Stimulated activated naive CD4-positive, alpha-beta T cell (primary cell): Measurements from ENCODE around the gene PDCD1.
A peak's percentile ranks its signal among the peaks of the same experiment; 100 is the strongest.

ENCODE experiments used
- DNase-seq, 6 experiments: peaks; one replicate each; lab custom pipeline; 2025; lab: John Stamatoyannopoulos, UW

PDCD1 gene

DNA sequence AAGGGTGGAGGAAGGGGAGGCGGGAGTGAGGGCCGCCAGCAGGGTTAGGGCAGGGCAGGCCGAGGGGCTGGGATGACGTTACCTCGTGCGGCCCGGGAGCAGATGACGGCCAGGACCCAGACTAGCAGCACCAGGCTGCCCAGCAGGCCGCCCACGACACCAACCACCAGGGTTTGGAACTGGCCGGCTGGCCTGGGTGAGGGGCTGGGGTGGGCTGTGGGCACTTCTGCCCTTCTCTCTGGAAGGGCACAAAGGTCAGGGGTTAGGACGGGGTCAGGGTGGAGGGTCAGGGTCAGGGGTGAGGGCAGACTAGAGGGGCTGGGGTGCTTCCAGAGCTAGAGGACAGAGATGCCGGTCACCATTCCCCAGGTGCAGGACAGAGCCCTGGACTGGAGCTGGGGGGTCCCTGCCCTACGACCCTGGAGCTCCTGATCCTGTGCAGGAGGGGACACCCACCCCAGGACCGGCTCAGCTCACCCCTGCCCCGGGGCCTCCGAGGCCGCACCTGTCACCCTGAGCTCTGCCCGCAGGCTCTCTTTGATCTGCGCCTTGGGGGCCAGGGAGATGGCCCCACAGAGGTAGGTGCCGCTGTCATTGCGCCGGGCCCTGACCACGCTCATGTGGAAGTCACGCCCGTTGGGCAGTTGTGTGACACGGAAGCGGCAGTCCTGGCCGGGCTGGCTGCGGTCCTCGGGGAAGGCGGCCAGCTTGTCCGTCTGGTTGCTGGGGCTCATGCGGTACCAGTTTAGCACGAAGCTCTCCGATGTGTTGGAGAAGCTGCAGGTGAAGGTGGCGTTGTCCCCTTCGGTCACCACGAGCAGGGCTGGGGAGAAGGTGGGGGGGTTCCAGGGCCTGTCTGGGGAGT, 6.3 kb downstream of the PDCD1 start:
- DNase-seq, result no peak

DNA sequence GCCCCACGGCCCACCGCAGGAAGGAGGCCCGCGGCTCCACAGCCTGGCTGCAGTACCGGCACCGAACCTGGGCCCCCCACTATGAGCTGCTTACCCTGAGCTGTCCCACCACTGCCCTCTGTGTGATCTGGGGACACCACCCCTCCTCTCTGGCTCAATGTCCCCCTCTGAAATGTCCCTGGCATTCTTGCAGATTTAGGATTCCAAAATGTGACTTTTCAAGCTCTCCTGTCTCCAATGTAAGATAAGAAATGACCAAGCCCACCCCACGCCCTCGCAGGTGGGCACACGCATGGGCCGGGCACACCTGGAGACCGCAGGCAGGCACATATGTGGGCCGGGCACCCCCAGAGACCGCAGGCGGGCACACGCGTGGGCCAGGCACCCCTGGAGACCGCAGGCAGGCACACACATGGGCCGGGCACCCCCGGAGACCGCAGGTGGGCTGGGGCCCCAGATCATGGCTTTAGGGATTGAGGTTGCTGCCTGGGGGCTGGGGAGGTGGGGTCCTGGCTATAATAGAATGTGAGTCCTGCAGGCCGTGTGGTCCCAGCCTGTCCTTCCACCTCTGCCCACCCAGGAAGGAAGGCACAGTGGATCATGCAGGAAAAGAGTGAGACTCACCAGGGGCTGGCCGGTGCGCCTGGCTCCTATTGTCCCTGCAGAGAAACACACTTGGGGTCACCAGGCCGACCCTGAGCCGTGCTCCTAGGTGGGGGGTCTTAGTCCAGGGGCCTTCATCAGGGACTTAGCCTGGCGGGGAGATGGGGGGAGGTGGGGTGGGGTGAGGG, 7.2 kb downstream of the PDCD1 start:
- DNase-seq, result no peak

DNA sequence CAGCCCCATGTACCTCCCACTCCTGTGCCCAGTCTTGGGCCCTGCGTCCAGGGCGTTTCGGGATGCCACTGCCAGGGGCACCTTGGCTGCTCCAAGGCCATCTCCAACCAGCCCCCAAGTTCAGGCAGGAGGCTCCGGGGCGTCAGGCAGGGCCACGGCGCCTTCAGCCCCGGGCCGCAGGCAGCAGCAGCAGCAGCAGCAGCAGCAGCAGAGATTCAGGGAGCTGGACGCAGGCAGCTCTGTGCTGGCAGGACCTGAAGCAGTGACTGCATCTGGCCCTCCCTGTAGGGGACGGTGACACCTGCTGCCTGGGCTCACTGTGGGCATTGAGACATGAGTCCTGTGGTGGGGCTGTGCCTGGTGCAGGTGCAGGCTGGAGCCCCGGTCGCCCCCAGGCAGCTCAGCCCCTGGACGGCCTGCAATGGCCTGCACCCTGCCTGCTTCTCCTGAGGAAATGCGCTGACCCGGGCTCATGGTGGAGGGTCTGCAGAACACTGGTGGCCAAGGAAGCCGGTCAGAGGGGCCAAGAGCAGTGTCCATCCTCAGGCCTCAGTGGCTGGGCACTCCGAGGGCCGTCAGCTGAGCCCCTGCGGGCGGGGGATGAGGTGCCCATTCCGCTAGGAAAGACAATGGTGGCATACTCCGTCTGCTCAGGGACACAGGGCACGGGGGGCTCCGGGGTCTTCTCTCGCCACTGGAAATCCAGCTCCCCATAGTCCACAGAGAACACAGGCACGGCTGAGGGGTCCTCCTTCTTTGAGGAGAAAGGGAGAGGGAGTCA, 8.0 kb downstream of the PDCD1 start:
- no peak for DNase-seq

DNA sequence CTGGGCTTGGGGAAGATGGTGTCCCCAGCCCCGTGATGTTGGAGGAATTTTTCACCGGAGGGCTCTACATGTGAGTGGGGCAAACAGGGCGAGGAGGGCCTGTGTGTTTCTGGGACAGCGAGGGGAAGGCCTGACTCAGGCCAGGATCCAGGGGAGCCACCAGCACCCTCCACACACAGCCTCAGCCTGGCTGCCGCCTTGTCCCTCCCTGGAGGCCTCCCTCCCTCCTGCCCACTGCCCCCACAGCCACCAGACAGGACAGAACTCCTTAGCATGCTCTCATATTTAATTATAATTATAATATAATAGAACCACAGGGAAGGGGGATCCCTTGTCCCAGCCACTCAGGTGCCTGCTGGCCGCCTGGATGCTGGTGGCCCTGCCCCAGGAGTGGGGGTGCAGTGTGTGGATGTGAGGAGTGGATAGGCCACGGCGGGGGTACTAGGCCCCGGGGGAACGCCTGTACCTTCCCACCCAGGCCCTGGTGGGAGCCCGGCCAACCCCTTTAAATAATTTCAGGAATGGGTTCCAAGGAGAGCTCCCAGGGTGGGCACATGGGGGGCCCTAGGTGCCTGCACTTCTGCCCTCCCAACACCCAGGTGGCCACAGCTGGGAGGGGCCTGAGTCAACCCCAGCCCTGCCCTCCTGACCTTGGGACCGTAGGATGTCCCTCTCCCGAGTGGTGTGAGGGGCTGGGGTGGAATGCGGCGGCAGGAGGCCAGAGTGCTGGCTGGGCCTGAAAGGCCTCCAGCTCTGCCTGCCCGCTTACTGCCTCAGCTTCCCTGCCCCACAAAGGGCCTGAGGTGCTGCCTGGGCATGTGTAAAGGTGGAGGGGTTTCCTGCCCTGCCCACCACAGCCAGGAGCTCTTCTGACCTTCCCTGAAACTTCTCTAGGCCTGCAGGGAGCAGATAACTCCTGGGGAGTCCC, 8.8 kb downstream of the PDCD1 start:
- no peak for DNase-seq

DNA sequence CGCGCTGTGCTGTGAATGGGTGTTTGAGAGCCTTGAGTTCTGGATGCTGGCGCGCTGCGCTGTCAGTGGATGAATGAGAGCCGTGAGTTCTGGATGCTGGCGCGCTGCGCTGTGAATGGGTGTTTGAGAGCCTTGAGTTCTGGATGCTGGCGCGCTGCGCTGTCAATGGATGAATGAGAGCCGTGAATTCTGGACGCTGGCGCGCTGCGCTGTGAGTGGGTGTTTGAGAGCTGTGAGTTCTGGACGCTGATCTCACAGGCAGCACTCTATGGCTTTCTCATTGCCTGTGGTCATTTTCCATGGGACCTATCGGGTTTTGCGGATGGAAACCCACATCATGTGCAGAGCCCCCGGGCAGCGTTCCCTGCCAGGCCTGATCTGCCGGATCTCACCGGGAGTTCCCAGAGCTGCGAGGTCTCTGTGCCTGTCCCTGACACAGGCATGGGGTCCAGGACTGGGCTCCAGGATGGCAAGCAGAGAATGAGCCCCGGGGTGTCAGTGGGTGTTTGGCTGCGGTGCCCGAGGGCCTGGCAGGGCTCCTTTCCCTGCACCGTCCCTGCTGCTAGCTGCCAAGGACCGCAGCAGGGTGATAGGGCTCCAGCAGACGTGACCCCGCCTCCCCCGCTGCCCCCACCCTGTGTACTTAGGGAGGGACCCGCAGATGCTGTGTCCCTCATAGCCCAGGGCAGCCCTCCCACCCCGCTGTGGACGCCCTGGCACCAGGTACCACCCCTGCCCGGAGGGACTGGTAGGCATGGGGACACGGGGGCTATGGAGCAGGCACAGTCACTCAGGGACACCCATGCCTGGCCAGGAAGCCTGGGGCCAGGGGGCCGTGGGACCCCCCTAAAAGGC, 9.7 kb downstream of the PDCD1 start:
- DNase-seq, result no peak

DNA sequence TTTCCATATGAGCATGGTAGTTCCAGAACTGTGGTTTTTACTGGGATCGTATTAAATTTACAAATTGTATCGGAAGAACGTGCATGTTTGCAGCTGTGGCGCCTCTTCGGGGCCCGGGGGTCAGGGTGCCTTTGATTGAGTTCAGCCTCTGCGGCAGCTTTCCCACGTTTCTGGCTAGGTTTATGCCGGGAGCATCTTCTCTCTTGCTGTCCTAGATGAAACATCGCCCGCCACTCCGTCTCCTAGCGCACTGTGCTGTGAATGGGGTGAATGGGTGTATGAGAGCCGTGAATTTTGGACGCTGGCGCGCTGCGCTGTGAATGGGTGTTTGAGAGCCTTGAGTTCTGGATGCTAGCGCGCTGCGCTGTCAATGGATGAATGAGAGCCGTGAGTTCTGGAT, 12.3 kb downstream of the PDCD1 start:
- DNase-seq, result no peak

DNA sequence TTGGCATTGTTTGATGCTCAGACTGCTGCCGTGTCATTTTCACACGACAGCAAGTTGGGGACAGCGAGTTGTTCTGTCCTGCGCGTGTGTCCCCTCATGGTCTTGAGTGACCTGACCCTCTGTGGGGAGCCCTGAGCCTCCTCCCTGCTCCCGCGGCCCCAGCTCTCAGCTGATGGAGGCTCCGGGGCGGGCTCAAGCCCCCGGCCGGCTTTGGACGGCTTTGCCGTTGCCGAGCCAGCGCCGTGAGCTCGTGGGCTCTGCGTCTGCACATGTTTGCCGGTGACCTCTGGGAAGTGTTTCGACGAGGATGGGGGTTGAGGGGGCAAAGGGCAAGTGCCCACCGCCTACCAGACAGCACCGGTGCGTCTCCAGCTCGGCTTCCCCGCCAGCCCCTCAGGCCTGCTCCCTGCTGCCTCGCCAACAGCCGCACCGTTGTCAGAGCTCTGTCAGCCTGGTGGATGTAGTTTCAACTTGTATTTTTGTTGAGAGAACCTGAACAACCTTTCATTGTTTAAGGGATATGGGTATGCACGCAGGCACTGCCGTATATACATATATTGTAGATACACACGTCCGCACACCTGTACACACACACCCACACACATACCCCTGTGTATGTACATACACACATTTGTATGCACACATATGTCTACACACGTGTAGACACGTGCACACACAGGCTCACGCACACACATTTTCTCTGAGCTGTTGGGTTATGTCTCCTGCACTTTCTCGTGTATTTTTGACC, 13.7 kb downstream of the PDCD1 start:
- DNase-seq, result no peak

DNA sequence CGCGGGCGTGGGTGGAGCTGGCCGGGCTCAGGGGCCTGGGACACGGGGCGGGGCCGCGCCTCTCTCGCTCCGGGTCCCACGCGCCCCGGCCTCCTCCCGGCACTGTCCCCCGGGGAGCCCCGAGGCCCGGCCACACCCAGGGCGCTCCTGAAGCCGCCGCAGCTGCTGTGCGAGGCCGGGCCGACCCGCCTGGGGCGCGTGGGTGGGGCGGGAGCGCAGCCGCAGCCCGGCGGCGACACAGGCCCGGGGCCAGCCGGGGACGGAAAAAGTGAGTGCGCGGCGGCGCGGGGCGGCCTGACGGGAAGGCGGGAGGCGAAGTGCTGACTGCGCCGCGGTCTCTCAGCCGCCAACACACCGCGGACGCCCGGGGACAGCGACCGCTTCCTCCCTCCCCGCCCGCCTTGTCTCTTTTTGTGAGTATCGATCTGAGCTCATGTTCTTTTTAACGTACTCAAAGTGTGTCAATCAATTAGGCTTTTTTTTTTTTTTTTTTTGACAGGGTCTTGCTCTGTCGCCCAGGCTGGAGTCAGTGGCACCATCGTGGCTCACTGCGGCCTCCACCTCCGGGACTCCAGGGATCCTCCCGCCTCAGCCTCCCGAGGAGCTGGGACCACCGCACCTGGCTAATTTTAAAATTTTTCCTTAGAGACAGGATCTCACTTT, 14.5 kb downstream of the PDCD1 start:
- DNase-seq, result peak; percentile 14 to 56 (median 38)

DNA sequence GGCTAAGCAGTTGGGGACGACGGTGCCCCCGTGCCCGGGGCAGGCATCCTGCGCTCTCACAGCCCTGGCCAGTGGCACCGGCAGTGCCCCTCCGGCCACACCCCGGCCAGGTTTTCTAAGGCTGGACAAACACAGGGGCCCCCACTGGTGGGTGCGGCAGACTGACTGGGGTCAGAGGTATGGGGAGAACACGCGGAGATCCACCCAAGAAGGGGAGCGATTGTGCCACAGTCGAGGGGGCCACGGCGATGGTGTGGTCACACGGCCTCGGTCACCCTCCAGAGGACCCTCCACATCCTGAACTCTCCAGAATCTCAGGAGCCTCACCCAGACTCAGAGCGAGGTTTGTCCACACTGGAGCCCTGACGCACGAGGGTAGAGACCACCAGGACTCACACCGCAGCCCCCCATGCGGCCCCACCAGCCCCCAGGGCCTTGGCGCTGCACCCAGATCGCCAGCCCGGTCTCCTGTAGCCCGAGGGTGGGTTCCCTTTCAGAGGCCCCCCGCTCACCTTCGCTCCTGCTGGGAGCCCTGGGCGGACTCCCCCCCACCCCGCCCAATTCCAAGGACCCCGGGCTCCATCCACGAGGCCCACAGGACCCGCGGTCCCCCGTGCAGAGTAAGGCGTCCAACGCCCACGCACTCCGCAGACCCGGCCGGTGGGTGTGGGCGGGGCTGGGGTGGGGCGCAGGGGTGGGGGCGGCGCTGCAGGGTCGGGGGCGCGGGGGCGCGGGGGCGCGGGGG, 15.2 kb downstream of the PDCD1 start:
- no peak for DNase-seq

DNA sequence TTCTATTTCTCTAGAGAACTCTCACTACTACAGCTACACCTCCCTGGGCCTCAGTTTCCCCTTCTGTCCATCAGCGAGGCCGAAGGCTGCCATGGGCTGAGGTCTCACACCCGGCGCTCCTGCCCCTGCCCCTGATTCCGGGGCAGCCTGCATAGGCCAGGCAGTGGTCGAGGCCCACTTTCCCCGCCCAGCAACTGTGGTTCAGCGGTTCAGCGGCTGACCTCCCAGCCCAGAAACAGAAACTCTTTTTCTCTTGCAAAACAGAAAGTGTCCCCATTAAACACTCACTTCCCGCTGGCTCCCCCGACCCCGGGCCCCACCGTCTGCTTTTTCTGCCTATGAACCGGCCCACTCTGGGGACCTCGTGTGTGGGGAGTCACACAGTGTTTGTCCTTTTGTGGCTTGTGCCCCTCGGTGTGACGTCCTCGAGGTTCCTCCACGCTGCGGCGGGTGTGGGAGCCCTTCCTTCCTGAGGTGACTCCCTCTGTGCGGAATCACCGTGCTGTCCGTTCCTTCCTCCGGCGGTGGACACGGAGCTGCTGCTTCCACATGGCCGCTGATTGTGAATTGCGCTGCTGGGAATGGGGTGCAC, 16.0 kb downstream of the PDCD1 start:
- peak in 2 of 6 experiments; percentile 8 to 19 for DNase-seq

DNA sequence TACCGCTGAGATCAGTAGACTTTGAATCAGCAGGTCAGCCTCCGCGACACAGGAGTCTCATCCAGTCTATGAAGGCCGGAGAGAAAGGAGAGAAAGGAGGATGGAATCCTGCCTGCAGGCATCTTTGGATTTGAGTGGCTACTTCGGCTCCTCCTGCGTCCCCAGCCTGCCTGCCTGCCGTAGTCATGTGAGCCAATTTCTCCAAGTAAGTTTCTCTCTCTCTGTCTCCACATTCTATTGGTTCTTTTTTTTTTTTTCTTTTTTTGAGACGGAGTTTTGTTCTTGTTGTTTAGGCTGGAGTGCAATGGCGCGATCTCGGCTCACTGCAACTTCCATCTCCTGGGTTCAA, 16.7 kb downstream of the PDCD1 start:
- DNase-seq, result no peak

DNA sequence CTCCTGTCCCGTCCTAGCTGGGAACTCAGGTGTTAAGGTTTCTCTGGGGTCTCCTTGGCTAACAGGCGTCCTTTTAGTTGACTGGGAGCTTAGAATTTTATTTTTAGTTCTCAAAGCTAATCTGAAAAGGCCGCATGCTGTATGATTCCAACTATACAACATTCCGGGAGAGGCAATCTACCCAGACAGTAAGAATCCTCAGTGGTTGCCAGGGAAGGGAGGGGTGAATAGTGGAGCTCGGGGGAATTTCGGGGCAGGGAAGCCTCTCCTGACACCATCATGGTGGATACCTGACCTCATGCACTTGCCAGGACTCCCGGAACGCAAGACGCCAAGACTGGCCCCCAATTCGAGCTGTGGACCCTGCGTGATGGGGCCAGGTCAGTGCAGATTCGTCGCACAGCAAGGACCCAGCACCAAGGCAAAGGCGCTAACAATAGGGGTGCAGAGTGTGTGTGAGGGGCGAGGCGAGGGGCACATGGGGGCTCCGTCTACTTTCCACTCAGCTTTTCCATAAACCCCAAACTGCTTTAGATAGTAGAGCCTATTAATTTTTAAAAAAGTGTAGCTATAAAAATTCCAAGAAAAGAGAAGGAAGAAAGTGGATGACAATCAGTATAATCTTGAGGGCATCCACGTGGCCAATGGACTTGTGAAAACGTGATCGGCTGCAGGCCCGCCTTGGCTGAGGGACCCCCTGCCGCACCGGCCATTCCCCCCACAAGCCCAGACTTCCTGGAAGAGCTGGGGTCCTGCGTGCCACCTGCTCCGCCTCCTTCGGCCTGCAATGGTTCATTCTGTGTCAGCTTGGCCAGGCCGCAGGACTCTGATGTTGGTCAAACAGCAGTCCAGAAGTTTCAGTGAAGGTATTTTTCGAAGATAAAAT, 17.3 kb downstream of the PDCD1 start:
- DNase-seq, result no peak

DNA sequence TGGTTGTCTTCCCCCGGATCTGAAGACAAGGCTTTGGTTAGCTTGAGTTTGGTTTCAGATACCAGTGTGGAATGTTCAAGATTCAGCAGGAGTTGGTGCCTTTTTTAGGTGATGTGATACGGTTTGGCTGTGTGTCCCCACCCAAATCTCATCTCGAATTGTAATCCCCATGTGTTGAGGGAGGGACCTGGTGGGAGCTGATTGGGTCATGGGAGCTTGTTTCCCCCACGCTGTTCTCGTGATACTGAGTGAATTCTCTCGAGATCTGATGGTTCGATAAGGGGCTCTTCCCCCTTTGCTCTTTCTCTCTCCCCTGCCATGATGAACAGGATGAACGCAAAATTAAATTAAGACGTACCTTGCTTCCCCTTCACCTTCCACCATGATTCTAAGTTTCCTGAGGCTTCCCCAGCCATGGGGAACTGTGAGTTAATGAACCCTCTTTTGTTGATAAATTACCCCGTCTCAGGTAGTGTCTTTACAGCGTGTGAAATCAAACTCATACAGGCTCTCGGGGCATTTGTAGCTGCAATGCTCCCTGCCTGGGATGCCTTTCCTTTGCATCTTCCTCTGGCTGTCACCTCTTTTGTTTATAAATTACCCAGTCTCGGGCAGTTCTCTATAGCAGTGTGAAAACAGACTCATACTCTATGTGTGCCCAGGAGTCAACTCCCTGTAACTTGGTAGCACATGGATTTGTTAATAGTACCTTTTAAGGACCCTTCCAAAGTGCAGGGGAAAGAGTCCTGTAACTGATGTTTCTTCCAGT, 21.3 kb downstream of the PDCD1 start:
- DNase-seq, result no peak

DNA sequence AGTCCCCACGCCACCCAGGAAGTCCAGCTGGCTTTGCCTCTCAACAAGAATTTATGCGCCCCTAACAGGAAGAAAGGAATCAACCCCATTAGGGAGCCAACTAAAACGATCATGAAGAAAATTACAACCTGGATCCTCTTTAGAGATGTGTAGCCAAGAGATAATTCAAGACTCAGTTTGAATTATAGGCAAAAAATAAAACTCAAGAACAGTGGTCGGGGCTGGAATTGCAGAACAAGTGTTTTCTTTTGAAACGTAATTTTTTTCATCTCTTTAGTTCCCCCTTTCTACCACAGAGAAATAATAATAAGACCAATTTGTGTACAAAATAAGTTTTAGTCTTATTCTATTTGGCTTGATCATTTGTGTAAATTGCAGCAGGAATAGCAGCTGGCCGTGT, 22.4 kb downstream of the PDCD1 start:
- DNase-seq, result no peak

DNA sequence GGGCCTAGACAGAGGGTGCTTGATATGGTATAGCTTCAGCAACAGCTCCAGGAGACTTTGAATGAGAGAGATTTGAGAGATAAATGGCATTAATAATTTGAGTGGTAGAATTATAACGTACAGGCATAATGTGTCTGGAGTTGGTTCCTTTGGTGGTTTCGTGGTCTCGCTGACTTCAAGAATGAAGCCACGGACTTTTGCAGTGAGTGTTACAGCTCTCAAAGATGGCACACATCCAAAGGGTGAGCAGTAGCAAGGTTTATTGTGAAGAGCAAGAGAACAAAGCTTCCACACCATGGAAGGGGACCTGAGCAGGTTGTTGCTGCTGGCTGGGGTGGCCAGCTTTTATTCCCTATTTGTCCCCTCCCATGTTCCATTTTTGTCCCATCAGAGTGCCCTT, 23.1 kb downstream of the PDCD1 start:
- DNase-seq, result no peak

DNA sequence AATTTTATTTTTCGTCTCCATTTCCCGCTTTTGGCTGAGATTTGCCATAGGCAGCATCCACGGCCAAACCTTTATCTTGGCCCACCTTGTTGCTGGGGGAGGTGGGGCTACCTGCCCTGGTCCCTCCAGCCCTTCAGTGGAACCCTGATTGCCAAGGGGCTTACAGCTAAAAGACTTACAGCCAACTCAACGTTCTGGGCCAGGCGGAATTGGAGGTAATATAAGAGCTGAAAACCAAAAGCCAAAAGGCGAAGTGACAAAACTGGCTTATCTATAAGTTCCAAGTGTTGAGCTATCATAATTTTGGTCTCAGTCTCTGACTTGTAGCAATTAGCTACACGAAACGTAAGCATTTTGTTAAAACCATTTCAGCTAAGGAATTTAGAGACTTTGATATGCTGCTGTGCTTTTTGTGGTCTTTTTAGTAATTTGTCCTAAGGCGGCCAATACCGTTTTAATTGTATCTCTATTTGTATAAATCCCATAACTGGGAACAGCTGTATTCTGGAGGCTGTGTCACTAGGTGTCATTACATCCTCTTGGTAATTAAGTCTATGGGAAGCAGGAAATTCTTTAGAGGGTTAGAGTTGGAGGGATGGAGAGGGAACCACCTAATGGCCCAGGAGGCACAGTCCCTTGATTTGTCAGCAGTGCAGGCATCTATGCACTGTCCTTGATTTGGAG, 24.0 kb downstream of the PDCD1 start:
- DNase-seq, result no peak
